Limb (tissue), 2 donors: ENCODE data around the gene KCNJ6.
A peak's percentile ranks its signal among the peaks of the same experiment; 100 is the strongest.

ENCODE experiments used
- DNase-seq, 2 donors: peaks; one replicate each; pipeline ENCODE4 v3.0.0-alpha.2; 2016; ENCODE audit errors: extremely low spot score in 2 of 2

Gene KCNJ6

DNA sequence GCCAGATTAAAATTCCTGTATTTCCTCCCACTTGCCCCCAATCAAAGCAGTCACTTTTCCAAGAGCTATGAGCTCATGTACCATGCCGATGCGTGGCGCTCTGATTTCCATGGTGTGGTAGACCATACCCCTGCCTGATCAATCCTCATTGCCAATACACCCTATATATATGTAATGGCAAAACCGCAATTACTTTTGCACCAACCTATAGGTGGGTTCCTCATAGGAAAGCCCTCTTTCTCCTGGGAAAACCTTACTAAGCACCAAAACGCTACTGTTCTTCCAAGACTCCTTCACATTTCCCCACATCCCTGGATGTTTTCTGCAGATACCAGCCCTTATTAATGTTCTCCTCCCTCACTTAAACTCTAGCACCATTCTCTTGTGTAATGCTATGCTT is 11.0 kb downstream of the KCNJ6 start:
- no peak for DNase-seq

DNA sequence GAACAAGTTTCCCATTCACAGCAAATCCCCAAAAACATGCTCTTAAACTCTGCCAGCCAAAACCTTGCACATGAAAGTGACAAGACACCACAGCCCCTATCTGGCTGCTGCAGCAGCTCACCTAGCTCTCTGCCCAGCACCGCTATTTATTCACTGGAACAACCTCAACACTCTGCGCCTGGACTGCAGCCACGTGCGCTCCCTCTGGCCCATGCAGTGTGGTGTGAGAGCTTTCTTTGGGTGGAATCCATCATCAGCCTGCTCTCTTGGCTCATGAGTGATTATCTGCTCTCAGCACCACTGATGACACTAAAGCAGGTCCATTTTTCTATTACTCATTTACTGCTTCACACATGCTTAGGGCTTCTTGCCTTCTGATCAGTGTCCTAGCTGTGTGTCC is 11.4 kb downstream of the KCNJ6 start:
- DNase-seq: no peak

DNA sequence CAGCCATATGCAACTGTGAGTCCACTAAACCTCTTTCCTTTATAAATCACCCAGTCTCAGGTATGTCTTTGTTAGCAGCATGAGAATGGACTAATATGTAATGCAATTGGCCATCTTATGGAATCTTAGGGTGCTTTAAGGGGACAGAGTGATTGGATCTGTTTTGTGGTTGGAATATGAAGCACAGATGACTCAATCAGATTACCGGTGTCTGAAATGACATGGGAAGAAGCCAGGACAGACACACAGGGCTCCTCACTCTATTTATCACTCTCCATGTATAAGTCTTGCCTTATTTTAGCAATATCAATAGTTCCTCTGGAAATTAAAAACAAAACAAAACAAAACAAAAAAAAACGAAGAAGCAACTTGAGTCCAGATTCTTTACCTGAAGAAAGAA is 12.9 kb downstream of the KCNJ6 start:
- no peak for DNase-seq

DNA sequence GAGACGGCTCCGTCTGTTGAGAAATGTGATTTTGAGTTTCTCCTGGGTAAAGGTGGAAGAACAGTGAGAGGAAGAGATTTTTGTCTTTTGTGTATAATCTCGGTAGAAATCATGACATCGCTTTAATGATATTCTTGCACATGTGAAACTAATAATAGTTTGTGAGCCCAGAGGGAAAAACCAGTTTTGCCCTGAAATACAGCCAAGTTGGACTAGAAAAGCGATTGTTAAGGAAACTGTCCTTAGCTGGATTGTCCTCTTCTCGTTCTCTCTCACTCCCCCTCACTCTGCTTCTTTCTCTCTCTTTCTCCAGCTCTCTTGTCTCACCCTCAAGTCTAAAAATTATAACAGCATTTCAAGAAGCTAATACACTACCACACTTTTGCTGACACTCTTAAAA is 17.1 kb downstream of the KCNJ6 start:
- DNase-seq: peak in 1 of 2 donors; percentile 14

DNA sequence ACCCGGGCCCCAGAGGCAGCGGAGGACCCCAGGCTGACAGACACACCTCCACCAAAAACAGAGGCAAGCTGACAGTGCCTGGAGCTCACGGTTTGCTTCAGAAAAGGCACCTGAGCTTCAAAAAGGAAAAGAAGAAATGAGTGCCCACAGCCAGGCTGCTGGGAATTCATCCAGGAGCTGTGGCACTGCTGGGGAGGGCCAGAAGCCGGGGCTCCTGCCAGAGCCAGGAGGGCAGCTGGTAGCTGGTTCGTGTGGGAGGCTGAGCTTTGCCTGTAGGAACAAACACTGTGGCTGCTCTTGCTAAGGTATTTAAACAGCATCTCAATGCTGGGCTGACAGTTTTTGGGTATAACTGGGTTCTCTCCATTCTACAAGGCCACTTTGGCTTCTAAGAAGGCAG is 19.5 kb downstream of the KCNJ6 start:
- no peak for DNase-seq

DNA sequence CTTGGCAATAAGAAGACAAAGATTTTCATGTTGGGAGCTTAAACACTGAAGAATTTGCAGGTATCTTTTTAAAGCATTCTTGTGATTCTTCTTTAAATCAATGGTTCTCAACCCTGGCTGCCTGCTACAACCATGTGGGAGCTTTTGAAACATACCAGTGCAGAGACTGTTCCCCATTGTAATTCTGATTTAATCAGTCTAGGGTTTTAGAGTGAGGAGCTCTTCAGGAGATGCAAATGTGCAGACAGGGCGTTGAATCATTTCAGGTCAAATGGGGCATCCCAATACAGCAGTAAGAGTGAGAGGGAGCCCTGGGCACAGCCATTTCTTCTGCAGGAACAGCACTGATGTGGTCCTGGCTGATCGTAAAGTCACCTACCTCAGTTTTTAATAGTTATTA is 24.3 kb downstream of the KCNJ6 start:
- DNase-seq: no peak

DNA sequence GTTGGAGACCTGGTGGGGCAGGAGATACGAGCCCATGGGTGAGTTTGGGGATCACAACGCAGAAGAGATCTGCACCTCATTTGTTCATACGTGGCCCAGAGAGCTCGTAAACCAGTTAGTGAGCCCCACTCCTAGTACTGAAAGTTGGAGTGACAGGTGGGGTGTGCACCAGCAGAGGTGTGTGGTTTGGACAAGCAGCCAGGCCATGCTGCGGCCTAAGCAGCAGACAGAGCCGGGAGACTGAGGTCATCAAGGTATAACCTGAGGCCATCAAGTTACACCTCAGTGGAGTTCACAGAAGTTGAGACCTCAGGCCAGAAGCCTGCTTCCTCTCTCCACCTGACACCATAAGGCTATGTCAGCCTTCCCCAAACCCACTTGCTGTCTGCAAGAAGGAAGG is 27.6 kb downstream of the KCNJ6 start:
- no peak for DNase-seq

DNA sequence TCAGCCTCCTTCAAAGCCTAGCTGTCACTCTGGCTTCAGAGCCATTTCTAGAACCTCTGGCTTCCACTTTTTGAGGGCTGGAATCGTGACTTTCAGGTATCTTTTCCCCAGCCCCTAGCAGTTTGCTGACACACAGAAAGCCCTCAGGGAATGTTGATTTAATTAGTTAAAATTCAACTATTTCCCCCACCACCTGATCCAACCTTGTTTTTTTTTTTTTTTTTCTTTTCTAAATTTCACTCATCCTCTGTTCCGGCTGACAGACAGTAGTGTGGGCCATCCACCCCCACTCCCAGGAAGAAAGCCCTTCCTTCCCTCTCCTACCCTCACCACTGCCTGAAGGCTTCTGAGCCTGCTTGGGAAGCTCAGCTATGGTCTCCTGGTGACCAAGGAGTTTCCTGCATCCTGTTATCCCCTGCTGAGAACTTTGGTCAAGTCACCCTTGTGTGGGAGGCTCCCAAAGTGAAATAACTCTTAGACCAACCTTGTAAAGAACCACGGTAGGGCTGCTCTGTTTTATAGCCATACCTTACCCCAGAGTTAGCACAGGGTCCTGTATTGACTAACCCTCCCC is 29.4 kb downstream of the KCNJ6 start:
- DNase-seq: no peak

DNA sequence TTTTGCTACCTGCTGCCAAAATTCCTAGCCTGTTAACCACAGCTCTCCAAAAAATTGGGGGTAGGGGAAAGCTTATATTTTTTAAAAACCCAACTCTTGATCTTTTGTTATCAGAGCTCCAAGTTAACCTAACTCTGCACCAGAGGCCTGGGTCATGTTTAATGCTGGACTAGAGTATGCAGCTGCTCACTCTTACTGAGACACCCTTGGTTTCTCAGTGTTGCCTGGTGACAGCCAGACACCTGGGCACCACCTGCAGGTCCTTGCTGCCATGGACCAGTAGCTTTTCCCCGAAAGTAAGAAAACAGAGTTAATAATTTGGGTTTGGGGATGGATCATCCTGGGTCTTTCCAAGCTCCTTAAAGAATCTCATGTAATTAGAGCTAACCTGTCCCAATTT is 30.1 kb downstream of the KCNJ6 start:
- DNase-seq: no peak

DNA sequence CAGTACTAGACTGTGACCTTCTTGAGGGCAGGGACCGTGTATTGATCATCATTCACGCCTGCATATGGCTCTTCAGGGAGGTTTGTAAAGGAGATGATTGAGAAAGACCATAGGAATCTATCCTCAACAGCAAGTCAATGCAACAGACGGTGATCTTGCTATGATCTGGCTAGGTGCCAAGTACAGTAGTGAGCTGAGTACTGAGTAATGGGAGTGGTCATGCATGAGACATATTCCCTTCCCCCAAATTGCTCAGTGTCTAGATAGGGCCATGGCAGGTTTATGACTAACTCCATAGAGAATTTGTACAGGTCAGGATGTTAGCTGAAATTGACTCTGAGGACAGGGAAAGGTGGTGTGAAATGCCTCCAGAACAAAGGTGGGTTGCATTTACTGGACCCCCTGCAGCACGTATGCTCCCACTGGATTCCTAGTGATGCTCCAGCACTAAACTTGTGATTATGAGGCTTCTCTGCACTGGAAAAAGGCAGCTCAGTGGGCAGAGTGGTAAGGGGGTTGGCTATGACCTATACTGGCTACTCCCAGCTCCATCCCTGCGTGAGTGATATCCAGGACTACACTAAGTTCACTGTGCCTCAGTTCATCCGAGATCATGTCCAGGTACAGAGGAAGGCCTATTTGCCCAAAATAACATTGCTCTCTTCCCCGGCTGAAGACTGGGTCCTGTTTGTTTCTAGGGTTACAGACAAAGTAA is 37.2 kb downstream of the KCNJ6 start:
- DNase-seq: no peak

DNA sequence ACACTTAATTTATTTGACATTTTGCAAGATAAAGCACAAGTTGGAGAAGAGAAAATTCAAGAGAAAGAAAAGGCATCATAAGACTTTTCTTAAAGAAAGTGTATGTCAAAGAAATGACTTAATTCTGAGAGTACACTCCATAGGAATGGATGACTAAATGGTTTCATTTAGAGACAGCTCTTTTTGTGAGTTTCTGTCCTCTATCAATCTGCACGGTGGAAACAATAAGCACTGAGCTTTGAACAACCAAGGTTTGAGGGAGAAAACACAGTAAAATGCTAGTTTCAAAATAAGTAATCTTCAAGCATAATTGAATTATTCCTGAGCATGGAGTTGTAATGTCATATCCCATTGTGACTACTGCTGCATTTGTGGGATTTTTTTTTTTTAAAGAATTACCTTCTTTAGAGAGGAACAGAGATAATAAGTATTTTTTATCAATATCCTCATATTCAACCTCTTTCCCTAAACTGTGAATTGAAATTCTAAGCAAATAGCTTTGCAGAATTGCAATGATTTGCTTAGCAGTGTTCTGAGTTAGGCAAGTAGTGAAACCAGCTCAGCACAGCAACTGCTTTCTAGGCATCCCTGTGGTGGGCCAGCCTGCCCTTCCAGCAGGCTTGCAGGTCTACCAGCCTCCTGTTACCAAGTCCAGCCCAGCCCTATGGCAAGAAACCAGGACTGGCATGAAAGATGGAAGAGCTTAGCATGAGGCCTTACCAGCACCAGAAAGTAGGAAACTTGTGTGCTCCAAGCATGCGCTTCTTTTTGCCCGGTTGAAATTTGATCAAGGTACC is 38.2 kb downstream of the KCNJ6 start:
- no peak for DNase-seq

DNA sequence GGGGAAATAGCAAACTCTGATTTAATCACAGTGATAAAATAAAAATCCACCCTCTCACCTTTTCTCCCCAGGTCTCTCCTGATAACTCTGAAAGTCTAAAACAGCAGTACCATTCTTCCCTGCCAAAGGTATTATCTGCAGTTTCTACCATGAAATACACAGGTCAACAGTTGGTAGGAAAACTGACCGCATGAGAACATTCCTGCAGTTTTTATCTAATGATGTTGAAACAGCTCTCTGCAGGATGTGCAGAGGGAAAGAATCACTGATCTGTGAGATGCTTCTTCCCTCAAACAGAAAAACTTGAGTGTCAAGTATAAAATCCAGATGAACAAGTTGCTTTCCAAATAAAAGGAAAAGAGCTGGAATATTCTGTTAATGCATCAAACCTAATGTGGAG is 39.1 kb downstream of the KCNJ6 start:
- DNase-seq: no peak

DNA sequence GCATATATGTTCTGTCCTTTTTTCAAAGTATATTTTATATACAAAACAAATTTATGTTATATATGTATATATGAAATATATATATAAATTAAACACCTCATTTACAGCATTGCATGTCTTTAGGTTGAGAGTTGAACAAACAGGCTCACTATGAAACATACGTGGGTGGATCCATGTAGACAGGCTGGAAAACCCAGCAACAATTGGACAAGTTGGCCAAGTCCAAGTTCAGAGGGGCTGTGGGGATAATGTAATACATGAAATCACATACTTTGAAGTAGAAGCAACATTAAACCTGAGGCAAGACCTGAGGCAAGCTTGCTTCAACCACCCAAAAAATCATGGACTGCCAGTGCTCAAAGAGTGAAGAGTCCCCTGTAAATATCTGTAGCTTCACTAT is 39.7 kb downstream of the KCNJ6 start:
- DNase-seq: no peak

DNA sequence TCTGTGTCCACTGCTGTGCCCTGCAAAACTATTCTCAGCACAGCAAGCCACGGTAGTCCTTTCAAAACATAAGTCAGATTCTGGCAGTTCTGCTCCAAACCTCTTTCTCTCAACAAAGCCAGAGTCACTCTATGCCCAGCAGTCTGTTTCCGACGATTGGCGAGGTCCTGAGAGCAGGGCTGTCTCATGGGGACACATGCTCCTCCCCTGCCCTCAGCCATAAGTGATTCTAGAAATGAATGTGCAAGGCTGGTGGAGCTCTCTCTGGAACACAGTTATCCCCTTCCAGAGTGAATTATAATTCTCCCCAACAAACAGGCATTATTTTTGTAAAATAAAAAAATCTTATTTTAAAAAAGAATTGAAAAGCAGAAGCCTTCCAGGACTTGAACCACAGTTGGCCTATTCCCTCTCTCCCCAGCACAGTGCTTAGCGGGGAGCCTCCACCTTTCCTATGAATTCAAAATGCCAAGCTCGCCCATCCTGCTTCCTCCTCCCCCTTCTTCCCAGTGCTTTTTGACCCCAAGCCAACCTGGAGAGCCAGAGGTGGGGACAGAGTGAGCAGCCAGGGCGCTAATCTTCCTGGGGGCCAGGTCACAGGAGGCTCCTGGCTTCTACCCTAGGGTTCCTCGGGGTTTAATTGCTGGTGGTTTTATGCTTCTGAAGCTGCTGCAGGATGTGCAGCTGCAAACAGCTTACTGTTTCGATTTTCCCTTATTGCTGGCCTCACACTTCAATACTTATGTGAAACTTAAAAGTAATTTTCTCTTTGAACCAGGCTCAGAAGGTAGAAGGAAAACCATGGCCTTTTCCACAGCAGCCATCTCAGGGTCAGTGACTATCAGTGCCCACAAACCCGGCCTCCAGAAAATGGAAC is 41.1 kb downstream of the KCNJ6 start:
- no peak for DNase-seq

DNA sequence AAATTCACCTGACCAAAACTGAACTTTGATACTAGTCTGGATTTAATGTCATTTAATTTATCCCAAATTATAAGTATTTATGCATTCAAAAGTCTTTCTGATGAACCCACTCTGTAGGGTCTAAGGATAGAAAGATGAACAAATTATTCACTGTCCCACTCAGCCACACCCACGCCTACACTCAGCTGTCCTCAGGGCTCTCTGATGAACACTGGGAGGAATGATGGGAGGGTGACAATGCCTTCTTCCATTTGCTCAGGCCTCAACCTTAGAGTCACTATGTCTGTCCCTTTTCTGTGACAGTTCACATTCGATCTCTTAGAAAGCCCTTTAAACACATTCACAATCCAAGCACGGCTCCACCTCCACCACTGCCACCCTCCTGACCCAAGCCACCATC is 41.8 kb downstream of the KCNJ6 start:
- DNase-seq: no peak

DNA sequence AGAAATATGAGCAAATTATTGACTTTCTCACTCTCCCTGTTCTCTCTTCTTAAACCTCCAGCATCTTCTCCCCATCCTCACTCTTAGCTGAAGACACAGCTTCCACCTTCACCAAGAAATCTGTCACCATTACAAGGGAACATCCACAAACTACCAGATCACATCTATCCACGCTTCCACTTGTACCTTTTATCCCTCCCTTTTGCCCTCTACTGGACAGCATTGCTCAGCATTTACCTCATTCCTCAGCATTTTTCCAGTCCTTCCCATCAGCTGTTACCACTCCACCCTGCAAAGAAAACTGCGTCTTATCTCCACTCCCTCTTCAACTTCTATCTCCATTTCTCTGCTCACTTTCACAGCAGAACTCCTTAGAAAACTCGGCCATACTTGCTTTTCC is 42.6 kb downstream of the KCNJ6 start:
- DNase-seq: no peak

DNA sequence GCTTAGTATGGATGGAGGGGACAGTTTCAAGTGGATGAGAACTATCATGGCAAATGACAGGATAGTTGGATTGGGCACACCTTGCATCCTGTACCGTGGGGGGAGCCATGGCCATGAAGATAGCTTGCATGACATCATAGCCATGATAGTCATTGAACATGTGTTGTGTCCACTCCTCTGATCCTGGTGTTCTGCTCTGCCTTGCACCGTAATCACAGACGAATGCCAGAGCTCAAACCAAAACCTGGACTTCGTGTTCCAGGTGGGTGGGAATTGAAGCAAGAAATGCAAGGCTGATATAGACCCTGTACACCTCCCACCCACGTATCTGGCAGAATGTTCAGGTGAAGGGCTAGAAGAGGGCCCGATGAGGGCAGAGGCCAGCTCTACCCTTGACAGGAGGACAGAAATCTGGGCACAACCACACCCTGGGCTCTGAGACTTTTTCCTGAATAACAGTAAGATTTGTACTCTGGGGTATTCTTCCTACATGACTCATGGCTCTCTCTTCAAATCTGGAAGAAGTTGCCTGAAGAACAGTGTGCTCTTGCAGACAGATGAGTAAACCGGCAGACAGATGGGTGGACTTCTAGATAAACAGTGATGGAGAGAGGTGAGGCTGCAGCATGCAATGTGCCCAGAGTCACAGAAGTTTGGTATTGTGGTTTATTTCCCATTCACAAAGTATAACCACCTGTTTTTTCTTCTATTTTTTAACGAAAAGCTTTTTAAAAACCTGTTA is 45.0 kb downstream of the KCNJ6 start:
- no peak for DNase-seq

DNA sequence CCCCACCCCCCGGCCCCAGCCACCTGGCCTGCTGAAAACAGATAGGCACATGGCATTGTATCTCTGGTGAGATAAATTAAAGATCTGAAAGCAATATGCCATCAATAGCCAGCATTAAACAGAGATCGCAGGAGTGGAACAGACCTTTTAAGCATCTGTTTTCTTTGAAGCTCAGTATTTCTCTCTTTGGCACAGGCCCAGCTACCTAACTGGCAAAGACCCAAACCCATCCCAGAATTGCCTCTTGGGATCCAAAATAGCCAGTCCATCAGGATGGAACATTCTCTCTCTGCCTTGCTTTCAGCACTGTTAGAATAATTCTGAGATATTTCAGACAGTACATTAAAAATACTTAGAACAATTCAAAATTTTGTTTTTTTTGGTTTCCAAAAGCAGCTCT is 46.0 kb downstream of the KCNJ6 start:
- DNase-seq: peak in 1 of 2 donors; percentile 51

DNA sequence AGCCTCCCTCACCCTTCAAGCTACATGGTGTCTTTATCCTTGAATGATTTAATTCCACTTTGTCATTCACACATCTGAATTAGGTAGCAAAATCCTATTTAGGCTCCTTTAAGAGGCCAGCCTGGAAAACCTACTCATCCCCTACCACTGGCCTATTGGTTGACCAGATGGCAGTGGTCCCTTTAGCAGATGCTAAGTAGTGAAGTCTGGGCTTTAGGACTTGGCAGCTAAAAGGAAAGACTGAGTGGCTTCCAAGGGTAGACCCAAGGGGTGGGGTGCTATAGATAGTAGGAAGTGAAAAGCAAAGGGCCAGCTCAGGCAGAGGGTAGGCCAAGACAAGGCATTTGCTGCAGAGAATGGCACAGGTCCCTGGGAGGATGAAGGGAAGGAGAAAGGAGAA is 46.6 kb downstream of the KCNJ6 start:
- no peak for DNase-seq

DNA sequence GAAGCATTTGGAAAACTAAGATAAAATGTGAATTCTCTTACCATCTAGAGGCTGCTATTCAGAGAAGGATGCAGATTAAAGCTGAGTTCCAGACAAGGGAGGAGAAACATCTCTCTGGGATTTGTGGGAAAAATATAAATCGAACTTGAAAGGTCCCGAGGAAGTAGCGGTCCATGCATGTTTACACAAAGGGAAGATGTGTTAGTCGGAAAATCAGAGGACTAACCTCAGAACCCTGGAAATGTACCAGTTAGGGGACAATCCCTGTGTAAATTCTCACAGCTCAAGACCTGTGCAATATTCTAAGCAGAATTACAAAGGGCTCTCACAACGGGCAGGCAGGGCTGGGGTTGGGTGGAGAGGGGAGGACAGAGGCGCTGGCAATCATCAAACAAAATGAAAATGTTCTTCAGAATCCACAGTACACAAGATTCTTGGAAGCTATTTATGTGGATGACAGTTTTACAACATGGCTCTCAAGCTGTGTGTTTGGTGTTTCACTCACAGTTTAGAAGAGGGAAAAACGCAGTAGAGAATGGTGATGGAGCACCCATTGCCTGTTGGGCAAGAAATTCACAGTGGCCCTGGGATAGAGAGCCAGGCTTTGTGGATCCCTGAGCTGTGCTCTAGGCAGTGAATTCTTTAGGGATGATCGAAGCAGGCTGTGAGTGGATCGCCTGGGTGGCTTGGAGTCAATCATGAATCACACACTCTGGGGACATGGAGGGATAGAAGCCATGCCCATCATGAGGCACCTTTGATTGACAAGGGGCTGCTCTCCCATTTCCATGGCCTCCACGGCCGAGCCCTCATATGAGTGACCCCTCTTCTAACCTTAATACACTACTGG is 47.6 kb downstream of the KCNJ6 start:
- no peak for DNase-seq
